ENCODE measurements around the gene TGM6.
A peak's percentile ranks its signal among the peaks of the same experiment; 100 is the strongest.
"Not testable (repeated sequence)": the region's sequence is repeated elsewhere in the genome, so short reads cannot be mapped to it uniquely, and the experiment has no call there.

Gene TGM6

DNA sequence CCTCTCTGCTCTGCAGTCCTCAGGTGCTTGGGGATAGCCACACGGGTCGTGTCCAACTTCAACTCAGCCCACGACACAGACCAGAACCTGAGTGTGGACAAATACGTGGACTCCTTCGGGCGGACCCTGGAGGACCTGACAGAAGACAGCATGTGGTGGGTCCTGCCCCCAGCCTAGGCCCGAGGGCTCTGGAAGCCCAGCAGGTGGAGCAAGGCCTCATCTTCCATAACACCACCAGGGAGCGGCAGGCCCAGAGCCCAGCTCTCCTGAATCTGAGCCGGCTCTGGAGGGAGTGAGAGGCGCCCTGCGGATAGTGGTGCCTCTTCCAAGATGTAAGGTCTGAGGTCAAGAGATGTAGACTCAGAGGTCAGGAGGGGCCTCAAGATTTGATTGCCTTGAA lies 19.6 kb downstream of the TGM6 start:
- DNase-seq, result no peak

GRCh38 chr20:2401527-2401926 lies 20.8 kb downstream of the TGM6 start:
- no peak for DNase-seq

DNA sequence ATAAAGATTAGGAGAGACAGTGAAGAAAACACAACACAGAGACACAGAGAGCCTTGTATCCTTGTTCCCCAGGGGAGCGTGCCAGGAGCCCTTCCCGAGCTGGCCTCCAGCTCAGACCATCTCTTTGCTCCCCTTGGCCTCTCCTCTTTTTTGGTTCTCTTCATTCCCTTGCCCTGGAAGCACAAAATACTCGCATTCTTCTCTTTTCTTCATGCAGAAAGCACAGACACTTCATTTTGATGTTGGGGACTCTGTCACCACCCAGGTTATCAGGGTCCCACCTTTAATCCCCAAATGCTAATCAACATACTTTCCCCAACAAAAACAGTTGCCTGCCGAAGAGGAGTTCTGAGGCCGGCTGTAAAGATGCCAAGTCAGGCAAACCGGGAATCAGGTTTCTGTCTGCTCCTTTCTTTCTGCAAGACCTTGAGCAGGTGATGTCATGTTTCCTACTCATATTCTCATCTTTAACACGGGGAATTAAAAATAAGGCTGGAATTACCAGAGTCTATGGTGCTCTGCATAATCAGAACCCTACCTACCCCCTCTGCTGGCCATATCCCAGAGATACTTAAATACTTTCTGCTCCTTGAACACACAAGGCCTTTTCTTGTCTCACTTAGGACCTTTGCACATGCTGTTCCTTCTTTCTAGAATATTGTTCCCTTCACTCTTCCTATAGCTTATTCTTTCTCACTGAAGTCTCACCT lies 21.7 kb downstream of the TGM6 start:
- DNase-seq, result no peak

DNA sequence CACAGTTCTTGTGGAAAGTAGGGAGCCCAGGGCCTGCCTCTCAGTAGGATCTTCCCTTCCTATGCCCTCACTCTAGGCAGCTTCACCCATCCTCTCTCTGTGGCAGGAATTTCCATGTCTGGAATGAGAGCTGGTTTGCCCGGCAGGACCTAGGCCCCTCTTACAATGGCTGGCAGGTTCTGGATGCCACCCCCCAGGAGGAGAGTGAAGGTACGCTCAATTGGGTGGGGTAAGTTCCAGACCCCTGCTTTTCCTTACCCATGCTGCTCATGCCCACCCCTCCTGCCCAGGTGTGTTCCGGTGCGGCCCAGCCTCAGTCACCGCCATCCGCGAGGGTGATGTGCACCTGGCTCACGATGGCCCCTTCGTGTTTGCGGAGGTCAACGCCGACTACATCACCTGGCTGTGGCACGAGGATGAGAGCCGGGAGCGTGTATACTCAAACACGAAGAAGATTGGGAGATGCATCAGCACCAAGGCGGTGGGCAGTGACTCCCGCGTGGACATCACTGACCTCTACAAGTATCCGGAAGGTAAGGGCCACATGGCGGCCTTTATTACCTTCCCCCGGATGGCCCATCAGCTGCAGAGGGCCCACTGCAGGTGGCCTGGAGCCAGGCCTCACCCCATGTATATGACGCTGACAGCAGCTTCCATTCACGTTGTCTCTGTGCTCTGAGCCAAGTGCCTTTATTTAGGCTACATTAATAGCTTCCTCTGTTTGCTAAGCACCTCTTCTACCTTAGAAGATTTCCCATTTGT lies 22.8 kb downstream of the TGM6 start:
- DNase-seq, result no peak

- DNase-seq, result no peak
These were observed 25.0 kb downstream of the TGM6 start for GRCh38 chr20:2405693-2406065.

DNA sequence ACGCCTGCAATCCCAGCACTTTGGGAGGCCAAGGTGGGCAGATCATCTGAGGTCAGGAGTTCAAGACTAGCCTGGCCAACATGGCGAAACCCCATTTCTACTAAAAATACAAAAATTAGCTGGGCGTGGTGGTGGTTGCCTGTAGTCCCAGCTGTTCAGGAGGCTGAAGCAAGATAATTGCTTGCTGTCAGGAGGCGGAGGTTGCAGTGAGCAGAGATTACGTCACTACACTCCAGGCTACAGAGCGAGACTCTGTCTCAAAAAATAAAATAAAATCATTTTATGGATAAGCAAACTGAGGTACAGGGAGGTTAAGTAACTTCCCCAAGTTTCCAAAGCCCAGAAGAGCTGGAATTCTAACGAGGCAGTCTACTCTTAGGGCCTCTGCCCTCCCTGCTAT lies 26.7 kb downstream of the TGM6 start:
- not testable (repeated sequence) for DNase-seq

- DNase-seq, result no peak
These were observed 27.4 kb downstream of the TGM6 start for GRCh38 chr20:2408111-2408510.

- DNase-seq, result no peak
These were observed 36.0 kb downstream of the TGM6 start for GRCh38 chr20:2416541-2417212.

- DNase-seq, result no peak
These were observed 36.5 kb downstream of the TGM6 start for GRCh38 chr20:2417213-2417541.

DNA sequence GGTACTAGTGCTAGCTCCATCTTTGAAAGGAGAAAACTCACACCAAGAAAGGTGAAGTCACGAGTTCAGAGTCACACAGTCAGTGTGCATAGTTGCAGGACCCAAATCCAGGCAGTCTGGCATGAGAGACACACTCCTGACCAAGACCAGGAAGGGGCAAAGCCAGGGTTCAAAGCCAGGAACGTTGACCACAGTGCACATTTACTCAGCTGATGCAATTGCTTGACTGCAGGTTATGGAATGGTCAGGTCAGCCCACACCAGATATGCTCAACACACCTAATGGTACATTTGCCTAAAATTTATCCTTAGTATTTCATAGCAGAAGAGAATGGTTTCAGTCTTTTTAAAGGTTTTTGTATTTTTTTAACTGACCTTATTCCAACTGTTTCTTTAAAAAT lies 37.7 kb downstream of the TGM6 start:
- DNase-seq, result no peak

DNA sequence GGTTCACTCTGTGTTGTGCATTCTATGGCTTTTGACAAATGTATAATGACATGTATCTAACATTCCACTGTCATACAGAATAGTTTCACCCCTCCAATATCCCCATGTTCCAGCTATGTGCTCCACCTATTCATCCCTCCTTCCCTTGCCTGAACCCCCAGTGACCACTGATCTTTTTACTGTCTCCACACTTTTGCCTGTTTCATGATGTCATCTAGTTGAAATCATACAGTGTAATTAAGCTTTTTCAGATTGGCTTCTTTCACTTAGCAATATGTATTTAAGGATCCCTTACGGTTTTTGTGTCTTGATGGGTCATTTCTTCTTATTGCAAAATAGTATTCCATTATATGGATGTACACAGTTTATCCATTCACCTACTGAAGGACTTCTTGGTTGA lies 39.8 kb downstream of the TGM6 start:
- no peak for DNase-seq

DNA sequence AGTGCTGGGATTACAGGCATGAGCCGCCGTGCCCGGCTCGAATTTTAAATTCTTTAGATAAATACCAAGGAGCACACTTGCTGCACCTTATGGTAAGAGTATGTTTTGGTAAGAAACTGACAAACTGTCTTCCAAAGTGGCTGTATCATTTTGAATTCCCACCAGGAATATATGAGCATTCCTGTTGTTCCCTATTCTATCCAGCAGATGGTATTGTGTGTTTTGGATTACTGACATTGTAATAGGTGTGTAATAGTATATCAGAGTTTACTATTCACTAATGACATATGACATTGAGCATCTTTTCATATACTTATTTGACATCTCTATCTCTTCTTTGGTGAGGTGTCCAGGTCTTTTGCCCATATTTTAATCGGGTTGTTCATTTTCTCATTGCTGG lies 40.5 kb downstream of the TGM6 start:
- no peak for DNase-seq

GRCh38 chr20:2429051-2429450 lies 48.4 kb downstream of the TGM6 start:
- DNase-seq, result no peak

- DNase-seq, result no peak
These were observed 49.8 kb downstream of the TGM6 start for GRCh38 chr20:2430538-2430937.

DNA sequence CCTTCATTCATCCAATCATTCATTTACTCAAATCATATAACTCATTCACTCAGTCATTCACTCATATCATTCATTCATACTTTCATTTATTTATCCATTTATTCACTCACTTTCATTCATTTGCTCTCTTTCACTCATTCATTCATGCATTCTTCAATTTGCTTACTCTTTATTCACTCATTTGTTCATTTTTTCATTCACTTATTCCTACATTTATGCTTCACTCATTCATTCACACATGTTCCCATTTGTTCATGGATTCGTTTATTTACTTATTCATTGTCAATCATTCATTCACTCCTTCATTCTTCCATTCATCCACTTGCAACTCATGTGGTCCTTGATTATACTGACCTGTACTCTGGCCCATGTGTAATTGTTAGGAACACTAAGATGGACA lies 50.5 kb downstream of the TGM6 start:
- DNase-seq, result no peak

GRCh38 chr20:2446845-2447244 lies 66.1 kb downstream of the TGM6 start:
- DNase-seq, result no peak

GRCh38 chr20:2449386-2449785 lies 68.7 kb downstream of the TGM6 start:
- no peak for DNase-seq

GRCh38 chr20:2451422-2451821 lies 70.7 kb downstream of the TGM6 start:
- DNase-seq, result no peak

- peak; percentile 93 for DNase-seq
These were observed 71.4 kb downstream of the TGM6 start for GRCh38 chr20:2451939-2452732.

DNA sequence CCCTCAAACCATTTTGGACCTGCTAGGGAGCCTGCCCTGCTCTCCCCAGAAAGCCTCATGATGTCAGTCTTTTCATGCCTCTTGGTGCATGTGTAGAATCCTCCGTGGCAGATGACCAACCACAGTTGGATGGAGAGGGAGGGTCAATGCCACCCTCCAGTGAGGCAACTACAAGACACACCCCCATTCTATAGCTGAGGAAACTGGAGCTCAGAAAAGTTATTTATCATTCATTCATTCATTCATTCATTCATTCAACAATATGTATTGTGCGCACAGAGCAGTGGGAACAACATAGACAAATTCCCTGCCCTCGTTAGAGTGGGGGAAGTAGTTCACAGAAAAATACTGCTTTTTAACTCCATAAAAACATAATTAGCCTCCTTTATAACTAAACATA lies 73.1 kb downstream of the TGM6 start:
- no peak for DNase-seq

- no peak for DNase-seq
These were observed 75.2 kb downstream of the TGM6 start for GRCh38 chr20:2455771-2456497.

GRCh38 chr20:2458919-2459499 lies 78.3 kb downstream of the TGM6 start:
- DNase-seq, result no peak
